HuH-7 (cell line): ENCODE data around the gene ENOPH1.
A peak's percentile ranks its signal among the peaks of the same experiment; 100 is the strongest.

Experiments used
- DNase-seq: peaks from one replicate; pipeline ENCODE4 v3.0.0; 2011; ENCODE audit warnings: low spot score

The ENOPH1 gene

DNA sequence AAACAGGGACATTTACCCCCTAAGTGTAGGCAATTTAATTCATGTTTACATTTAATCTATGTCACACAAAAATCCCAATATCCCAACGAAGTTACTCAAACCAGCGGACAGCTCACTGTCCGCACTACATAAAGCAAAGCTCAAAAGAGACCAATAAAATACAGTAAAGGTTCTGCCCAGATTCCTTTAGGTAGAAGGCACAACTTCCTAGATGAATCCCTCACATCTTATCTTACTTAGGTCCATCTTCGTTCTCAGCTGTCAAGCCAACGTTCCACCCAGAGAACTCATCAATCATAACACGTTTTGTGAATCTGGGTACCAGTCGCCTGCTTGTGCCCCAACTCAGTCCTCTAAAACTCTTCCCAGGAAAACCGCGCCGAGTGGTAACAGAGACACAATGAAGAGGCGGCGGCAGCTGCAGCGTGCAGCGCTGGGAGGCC lies 1.8 kb upstream of the ENOPH1 start:
- DNase-seq, result no peak

DNA sequence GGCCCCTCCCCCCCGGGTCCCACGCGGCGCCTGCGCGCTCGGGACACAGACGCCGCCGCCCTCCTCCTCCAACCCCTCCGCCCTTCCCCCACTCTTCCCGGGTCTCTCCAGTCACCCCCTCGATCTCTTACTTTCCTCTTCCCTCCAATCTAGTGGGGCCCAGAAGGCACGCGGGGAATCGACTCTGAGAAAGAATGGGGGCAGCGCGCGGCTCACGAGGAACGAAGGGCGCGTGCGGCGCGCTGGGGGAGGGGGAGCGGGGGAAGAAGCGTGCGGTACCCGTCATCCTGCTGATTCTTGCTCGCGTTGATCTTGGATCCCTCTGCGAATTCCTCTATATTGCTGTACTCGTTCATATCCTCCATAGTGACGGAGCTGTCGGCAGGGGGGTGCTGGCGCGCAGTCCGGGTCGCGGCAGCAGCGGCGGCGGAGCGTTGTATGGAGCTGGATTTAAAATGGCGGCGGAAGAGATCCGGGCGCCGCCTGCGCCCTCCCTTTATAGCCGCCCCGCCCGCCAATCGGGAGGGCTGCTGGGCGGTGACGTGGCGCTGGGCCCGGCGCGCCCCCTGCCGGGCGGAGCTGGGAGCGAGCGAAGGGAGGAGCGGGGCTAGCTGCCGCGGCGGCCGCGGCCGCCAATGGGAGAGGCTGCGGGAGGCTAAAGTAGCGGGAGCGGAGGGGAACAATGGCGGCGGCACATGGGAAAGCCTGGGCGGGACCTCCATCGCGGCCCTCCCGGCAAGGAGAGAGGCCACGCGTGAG lies 1.2 kb upstream of the ENOPH1 start:
- DNase-seq, result peak; percentile 74

DNA sequence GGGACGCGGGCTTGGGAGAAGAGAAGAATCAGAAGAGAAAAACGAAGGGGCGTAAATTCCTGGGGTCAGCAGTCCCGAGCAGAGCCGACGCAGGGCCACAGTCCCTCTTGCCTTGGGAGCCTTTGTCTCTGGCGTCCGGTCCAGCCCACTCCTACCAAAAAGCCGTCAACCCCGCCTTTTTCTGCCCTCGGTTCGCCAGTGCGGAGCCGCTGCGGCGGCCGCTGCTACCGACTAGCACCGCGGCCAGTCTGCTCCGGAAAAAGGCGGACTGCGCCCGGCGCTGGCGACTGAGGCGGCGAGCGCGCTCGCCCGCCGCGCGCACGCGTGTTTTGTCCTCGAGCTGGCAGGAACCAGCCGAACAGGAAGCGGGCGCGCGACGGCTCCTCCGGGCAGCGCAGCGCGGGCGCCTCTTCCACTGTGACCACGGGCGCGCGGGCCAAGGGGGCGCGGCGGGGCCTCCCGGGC lies 630 bp upstream of the ENOPH1 start:
- no peak for DNase-seq

DNA sequence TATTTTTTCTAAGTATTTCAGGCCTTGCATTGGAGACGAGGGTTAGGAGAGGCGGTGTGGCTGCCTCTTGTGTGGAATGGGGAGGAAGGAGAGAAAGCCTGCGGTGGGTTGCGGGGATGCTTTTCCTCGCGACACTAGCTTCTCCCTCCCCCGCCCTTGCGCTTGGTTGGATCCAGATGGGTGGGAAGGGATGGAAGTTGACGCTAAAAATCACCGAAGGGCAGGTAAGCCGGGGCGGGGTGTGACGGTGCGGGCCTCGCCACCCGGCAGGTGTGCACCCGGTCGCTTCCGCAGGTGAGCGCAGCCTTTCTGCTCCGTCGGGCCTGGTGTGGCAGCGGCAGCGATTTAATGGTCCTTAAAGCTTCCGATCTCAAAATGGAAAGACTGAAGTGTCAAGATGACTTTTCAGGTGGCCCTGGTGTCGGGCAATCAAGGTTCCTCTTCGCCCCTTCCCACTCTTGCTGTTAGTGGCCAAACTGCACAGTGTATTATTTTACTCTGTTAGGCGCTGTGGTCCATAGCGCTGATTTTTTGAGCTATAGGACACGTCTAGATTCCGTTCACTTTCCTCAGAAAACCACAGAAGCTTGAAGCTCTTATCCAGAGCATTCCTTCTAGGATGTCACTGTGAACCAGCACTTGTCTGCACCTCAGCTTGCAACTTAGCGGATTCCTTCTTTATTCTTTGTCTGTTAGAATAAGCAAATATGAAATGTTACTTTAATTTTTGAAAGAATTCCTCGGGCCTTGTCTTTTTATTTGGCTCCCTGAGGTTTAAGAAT lies 765 bp downstream of the ENOPH1 start:
- peak; percentile 22 for DNase-seq

DNA sequence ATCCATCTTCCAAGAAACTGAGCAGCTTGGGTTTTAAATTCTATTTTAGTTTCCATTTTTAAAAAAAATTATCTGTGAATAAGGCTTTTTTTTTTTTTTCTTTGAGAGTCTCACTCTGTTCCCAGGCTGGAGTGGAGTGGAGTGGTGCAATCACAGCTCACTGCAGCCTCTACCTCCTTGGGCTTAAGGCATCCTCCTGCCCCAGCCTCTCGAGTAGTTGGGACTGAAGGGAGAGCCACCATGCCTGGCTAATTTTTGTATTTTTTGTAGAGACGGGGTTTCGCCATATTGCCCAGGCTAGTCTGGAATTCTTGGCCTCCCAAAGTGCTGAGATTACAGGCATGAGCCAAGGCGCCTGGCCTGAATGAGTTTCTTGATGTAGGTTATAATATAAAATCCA lies 1.4 kb downstream of the ENOPH1 start:
- DNase-seq, result no peak

DNA sequence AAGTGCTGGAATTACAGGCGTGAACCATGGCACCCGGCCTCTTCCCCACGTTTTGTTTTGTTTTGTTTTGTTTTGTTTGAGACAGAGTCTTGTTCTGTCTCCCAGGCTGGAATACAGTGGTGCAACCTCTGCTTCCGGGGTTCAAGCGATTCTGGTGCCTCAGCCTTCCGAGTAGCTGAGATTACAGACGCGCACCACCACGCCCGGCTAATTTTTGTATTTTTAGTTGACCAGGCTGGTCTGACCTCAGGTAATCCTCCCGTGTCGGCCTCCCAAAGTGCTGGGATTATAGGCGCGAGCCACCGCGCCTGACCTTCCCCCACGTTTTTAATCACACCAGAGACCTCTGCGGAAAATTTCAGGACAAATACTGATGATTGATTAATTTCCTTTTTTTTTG lies 2.2 kb downstream of the ENOPH1 start:
- no peak for DNase-seq

DNA sequence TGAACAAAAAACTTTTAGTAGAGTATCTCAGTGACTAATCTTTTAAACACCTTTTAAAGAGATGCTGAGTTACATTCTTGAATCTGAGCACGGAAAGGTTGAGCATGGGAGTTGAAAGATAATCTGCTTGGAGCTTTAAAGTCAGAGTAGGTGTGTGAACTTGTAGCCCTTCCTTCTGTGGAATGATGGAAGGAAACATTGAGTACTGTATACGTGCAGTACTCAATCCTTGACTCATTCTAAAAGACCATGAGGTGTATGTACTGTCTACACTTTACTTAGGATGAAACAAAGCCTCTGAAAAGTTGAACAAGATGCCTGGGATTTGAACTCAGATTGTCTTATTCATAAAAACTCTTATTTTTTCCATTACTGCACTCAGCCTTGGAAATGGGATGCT lies 3.4 kb downstream of the ENOPH1 start:
- DNase-seq, result no peak

DNA sequence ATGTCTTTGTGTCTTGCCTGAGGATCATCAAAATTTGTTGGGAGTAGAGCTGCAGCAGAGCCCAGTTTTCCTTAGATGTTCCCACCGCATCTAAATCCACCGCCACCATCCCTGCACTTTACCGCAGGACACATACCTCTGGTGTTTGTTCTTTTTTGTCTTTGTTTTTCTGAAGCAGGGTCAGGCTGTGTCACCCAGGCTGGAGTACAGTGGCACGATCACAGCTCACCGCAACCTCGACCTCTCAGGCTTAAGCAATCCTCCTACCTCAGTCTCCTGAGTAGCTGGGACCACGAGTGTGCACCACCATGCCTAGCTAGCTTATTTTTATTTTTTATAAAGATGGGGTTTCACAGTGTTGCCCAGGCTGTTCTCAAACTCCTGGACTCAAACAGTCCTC lies 4.6 kb downstream of the ENOPH1 start:
- DNase-seq, result no peak

DNA sequence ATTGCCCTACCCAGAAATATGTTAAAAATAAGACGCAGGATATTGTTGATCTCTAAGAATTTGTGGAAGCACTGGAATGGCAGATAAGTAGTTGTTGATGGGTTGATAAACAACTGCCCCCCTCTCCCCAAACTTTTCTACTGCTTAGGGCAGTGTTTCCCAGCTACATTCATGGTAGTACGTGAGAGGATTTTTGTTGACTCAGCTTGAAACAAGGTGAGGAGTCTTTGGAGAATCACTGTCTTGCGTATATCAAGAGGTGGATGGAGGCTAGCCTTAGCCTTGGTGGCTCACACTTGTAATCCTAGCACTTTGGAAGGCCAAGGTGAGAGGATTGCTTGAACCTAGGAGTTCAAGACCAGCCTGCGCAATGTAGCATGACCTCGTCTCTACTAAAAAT lies 5.7 kb downstream of the ENOPH1 start:
- no peak for DNase-seq

DNA sequence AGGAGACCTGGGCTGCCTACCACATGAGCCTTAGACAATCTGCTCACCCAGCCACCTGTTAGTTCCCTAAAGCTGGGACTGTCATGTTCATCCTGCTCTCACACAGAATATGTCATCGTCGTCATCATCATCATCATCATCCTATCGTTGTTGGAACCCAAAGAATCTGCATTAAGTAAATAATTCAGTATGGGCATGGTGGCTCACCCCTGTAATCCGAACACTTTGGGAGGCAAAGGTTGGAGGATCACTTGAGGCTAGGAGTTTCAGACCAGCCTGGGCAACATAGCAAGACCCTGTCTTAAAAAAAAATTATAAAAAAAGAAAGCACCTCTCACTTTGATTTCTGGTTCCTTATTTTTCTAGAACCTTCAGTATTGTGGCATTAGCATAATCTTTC lies 6.4 kb downstream of the ENOPH1 start:
- no peak for DNase-seq

DNA sequence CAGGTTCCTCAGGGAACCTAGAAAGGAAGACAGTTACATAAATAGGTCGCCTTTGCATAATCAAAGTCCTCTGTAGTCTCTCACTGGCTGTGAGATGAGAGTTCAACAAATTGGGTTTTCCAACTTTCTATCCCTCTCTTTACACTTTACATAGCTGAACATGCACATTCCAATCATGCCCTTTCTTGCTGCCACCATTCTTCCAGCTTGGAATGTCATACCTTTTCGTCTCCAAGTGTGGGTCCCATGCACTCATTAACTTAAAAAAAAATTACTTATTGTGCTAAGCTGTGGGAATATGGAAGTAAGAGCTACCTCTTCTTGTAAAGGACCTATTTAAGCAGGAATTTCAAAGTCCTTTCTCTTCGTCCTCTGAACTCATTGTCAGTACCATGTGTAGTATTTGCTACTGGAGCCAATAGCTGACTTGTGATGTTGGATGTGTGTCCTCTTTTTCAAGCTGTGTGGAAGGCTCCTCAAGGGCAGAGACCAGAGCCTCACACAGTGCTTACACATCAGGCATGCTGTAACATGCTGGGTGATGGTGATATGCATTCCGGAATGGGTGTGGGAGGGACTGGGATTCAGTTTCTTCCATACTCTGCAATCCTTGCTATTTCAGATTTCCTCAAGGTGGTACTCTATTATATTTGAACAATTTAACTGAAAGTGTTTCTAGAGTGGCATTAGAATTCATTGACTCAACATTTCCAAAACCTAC lies 7.1 kb downstream of the ENOPH1 start:
- DNase-seq, result no peak

DNA sequence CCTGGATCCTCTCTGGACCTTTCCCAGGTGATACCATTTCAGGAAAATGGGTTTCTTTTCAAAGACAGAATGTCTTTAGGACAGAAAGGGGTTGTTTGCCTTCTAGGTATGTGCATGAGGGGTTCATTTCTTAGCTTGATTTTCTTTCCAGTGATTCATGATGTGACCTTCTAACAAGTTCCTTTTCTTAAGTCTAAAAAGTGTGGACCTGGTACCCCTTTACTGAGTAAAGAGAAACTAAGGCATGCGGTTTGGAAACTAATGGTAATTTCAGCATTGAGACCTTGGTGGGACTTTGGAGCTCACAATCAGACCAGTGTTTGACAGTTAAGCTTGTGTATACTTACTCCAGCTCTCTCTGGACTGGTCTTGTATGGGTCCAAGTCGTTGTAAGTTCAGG lies 8.7 kb downstream of the ENOPH1 start:
- DNase-seq, result no peak

DNA sequence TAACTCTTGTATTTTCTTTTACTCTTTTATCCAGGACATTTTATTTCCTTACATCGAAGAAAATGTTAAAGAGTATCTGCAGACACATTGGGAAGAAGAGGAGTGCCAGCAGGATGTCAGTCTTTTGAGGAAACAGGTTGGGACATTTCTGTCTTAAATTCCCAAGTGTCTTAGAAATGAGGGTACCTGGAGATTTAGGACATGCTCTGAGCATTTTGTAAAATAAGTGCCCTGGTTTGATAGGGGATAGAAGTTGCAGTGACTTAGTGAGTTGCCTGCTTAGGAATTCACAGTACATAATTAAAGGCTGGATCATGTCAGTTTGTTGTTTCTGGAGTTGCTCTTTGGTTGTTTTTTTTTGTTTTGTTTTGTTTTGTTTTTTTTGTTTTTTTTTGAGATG lies 17.5 kb downstream of the ENOPH1 start:
- no peak for DNase-seq

DNA sequence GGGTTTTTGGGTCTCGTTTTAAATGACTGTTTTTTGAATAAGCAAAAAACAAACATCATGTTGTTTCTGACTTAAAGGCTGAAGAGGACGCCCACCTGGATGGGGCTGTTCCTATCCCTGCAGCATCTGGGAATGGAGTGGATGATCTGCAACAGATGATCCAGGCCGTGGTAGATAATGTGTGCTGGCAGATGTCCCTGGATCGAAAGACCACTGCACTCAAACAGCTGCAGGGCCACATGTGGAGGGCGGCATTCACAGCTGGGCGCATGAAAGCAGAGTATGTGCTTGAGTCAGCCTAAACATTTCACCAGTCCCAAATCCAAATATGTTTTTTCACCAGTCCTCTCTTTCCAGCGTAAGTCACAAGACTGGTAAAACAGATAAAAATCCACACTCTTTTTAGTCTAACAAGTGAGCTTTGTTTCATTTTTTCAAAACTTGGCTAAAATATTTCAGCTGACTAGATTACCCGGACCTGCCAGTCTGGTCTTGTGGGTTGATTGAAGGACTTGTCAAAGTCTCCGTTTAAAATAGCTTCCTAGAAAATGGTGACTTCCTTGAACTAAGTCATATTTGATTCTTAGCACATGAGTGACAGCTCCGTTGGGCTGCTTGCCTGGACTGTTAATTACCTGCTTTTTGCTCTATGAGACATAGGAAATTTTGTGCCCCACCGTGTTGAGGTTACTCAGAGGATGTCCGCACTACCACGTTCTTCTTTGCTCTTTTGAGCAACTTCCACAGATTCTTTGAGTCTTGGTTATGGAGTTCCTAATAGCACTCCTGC lies 20.8 kb downstream of the ENOPH1 start:
- no peak for DNase-seq

DNA sequence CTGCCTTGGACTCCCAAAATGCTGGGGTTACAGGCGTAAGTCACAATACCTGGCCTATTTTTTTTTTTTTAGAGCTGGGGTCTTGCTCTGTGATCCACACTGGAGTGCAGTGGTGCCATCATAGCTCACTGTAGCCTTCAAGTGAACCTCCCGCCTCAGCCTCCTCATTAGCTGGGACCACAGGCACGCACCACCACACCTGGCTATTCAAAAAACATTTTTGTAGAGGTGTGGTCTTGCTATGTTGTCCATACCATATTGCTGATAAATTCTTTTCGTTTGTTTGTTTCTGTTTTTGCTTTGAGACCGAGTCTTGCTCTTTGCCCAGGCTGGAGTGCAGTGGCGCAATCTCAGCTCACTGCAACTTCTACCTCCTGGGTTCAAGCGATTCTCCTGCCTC lies 21.6 kb downstream of the ENOPH1 start:
- DNase-seq, result no peak

DNA sequence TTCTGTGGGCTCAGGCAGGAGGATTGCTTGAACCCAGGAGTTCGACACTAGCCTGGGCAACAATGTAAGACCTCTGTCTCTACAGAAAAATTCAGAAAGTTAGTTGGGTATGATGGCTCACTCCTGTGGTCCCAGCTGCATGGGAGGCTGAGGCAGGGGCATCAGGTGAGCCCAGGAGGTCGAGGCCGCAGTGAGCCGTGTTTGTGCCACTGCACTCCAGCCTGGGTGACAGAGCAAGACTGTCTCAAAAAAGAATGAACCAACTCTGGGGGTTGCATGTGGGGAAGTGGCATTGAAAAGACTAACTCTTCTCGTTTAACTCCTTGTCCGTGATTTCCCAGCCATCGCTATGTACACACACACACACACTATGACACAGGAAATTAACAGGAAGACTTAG lies 26.9 kb downstream of the ENOPH1 start:
- DNase-seq, result no peak

DNA sequence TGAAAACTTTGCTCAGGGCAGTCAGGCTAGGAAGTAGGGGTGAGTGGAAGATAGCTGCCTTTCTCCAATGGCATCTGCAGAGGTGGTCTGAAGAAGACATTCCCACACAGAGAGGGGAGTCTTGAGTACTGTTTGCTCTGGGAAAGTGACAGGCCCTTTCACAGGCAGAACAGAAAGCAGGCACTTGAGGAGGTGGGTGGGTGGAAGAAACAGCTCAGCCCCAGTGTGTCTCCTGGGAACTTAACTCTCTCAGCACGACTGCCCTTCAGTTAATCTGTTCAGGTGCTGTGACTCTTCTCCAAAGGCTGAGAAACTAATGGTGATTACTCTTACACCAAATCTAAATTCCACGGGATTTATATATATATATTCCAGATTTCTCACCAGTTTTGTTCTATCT lies 28.3 kb downstream of the ENOPH1 start:
- DNase-seq, result no peak

DNA sequence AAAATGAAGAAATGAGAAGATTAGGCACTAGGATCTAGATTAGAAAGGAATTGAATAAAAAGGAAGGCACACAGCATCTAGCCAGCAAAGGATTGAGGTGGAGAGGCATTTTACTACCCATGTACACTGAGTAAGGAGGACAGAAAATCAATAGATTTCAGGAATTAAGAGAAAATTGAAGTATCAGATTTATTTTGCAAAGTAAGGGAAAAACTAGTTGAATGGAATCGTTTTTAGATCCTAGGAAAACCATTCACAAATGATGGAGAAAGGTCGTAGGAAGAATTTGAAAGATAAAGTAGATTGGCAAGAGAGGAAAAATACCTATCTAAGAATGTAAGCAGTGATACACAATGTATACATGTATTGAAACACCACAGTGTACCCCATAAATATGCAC lies 31.3 kb downstream of the ENOPH1 start:
- no peak for DNase-seq

DNA sequence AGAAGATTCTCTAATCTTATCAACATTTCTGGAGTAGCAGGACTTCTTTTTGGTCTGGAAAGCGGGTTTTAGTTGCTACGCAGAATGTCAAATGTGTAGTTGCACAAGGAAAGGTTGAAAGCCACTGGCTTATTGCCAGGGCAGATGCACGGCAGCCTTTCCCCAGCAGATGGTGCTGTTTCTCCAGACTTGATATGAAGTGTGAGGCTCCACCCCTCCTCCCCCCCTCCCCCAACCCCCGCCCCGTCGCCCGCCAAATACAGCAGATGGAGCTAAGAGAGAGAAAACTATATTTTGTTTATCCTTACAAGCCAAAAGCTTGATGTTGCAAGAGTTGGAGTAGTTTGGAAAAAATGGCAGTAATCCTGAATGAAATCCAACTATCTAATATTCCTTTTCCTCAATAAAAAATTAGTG lies 32.0 kb downstream of the ENOPH1 start:
- DNase-seq, result peak; percentile 61

DNA sequence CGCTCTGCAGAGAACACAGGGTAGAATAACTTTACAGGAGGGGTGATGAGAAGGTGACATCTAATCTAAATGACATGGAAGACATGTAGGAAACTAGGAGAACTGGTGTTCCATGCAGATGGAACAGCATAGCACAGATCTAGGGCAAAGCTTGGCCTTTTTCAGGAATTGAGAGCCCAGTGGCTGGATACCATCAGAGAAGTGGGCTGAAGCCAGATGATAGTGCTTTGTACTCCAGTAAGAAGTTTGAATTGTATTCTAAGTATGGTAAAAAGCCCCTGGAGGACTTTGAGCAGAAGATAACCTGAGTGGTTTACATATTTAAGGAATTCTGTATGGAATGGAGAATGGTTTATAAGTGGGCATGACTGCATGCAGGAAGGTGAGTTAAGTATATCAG lies 32.8 kb downstream of the ENOPH1 start:
- no peak for DNase-seq

DNA sequence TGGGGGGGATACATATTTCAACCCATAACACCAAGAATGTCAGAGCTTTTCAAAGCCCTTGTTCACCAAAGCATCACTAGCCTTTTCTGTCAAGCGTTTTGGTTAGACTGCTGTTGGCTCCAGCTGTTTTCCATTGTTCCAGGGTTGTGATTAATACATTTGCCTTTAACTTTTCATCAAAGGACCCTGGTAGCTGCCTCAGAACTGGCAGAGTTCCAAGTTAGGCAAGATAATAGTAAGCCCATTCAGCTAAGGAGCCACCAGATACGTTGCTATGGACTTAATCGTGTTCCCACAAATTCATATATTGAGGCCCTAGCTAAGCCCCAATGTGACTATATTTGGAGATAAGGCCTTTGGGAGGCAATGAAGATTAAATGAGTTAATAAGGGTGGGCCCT lies 37.1 kb downstream of the ENOPH1 start:
- DNase-seq, result no peak

DNA sequence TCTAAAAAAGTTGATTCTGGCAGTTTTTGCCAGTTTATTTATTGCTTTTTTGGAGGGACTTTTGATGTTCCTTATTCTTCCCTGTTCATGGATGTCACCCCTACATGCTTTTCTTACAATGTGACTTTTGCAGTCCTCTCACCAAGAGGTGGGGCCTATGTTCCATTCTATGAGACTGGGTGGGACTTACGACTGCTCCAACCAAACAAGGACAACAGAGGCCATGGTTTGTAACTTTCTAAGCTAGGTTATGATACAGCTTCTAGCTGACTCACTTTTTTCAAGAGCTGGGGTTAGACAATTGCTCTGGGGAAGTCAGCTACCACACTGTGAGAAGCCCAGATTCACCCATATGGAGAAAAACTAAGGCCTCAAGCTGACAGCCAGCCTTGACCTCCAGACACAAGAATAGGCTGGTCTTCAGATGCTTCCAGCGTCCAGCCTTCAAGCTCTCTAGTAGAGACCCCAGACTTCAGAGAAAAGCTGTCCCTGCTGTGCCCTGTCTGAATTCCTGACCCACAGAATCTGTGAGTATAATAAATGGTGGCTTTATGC lies 39.5 kb downstream of the ENOPH1 start:
- no peak for DNase-seq
